Keratinocyte (primary cell): ENCODE measurements around the gene PAPSS2. TPM values are rescaled to one million over a fixed set of nuclear protein-coding genes. Genes with fewer than 3 reads are reported as not detected.

Experiments used
- DNase-seq: peaks from one replicate; pipeline ENCODE4 v3.0.0-alpha.2; 2011; ENCODE audit warnings: low read depth, missing footprints, low spot score
- FAIRE-seq: peaks from 2 replicates; lab custom pipeline; 2011; peaks lifted over from hg19 to GRCh38; lab: Jason Lieb, UNC
- H2AFZ ChIP-seq: 2 replicates; pipeline ENCODE4 v1.6.0; 2012; ENCODE audit warnings: low read length, control low read depth, inconsistent platforms; ENCODE audit not compliant: control insufficient read depth
- H3K27ac ChIP-seq: 2 replicates; pipeline ENCODE4 v1.5.1; 2011; ENCODE audit warnings: low read length; ENCODE audit not compliant: control insufficient read depth, insufficient read depth
- H3K27me3 ChIP-seq: 3 replicates; pipeline ENCODE4 v1.6.0; 2011; ENCODE audit warnings: low read length; ENCODE audit not compliant: control insufficient read depth, insufficient read depth; ENCODE audit errors: extremely low read depth
- H3K36me3 ChIP-seq, 2 experiments: 2 replicates in 1 of 2; 3 replicates in 1 of 2; pipeline ENCODE4 v1.5.1; 2011; ENCODE audit warnings: low read length in 2 of 2, mild to moderate bottlenecking in 1 of 2; ENCODE audit not compliant: control insufficient read depth in 2 of 2, insufficient read depth in 2 of 2; ENCODE audit errors: extremely low read depth in 1 of 2
- H3K4me1 ChIP-seq: 3 replicates; pipeline ENCODE4 v1.5.1; 2011; ENCODE audit warnings: low read length; ENCODE audit not compliant: control insufficient read depth, insufficient read depth; ENCODE audit errors: extremely low read depth
- H3K4me2 ChIP-seq: 3 replicates; pipeline ENCODE4 v1.6.0; 2011; ENCODE audit warnings: low read depth, low read length; ENCODE audit not compliant: control insufficient read depth, insufficient read depth; ENCODE audit errors: extremely low read depth
- H3K4me3 ChIP-seq, 3 experiments: fragments of 200-600 bp in 1 of 3; sonication (generic) in 1 of 3; 2 replicates in 2 of 3; 3 replicates in 1 of 3; pipeline ENCODE4 v1.5.1; 2011 to 2016; ENCODE audit warnings: low read length in 3 of 3, mild to moderate bottlenecking in 3 of 3, control low read depth in 2 of 3, inconsistent platforms in 1 of 3, low read depth in 1 of 3, mixed read lengths in 1 of 3, mixed run types in 1 of 3, moderate library complexity in 1 of 3; ENCODE audit not compliant: control insufficient read depth in 2 of 3, insufficient read depth in 2 of 3; ENCODE audit errors: extremely low read depth in 1 of 3
- H3K79me2 ChIP-seq: 2 replicates; pipeline ENCODE4 v1.6.0; 2012; ENCODE audit warnings: low read length; ENCODE audit not compliant: control insufficient read depth, insufficient read depth
- H3K9ac ChIP-seq: 3 replicates; pipeline ENCODE4 v1.6.0; 2011; ENCODE audit warnings: low read length; ENCODE audit not compliant: control insufficient read depth, insufficient read depth; ENCODE audit errors: extremely low read depth
- H3K9me1 ChIP-seq: 3 replicates; pipeline ENCODE4 v1.6.0; 2011; ENCODE audit warnings: low read length; ENCODE audit not compliant: control insufficient read depth, insufficient read depth; ENCODE audit errors: extremely low read depth
- H3K9me3 ChIP-seq: 2 replicates; pipeline ENCODE4 v1.5.1; 2012; ENCODE audit warnings: low read depth, low read length; ENCODE audit not compliant: control insufficient read depth
- H4K20me1 ChIP-seq: 3 replicates; pipeline ENCODE4 v1.6.0; 2011; ENCODE audit warnings: low read length; ENCODE audit not compliant: control insufficient read depth, insufficient read depth; ENCODE audit errors: extremely low read depth
- EZH2 ChIP-seq: IDR thresholded peaks from one replicate; pipeline ENCODE4 v1.6.1; 2012; ENCODE audit warnings: inconsistent platforms, mild to moderate bottlenecking, low read length, moderate library complexity
- dilution Hi-C: fragments of 300-500 bp; cut with MboI; formaldehyde crosslinking; loops from one replicate; pipeline ENCODE4 v1.7.0; 2020; ENCODE audit warnings: low sequenced_read_pairs; ENCODE audit not compliant: extremely low pct_ligation_motif_present
- polyA plus RNA-seq, 5 experiments: library from polyadenylated mRNA; depleted of rRNA in 3 of 5; stranded (reverse) in 3 of 5; stranded (forward) in 1 of 5; unstranded in 1 of 5; fragments of >200 nt; gene quantifications; 1 replicate in 1 of 5; 2 replicates in 3 of 5; 3 replicates in 1 of 5; pipeline versions ENCODE4 v1.2.1 to v1.2.3, GENCODE V29; 2011 to 2012; ENCODE audit warnings: missing spikeins in 2 of 5, low read depth in 1 of 5, low replicate concordance in 1 of 5
- TF ChIP-seq, protein P1 (sequence below), 3 experiments: IDR thresholded peaks in 1 of 3; conservative IDR thresholded peaks in 1 of 3; optimal IDR thresholded peaks in 1 of 3; 2 replicates in 2 of 3; 3 replicates in 1 of 3; pipeline versions ENCODE3 to v1.5.1; 2011; ENCODE audit warnings: low read length in 3 of 3, mild to moderate bottlenecking in 3 of 3, moderate library complexity in 2 of 3, control low read depth in 1 of 3, inconsistent platforms in 1 of 3; ENCODE audit not compliant: insufficient read depth in 2 of 3; ENCODE audit errors: extremely low read depth in 1 of 3

The PAPSS2 gene
- polyA plus RNA-seq, 1 donor (not counting 4 experiments of a cell fraction or from before 2014, with no cell fraction given) = 1.1 TPM

DNA sequence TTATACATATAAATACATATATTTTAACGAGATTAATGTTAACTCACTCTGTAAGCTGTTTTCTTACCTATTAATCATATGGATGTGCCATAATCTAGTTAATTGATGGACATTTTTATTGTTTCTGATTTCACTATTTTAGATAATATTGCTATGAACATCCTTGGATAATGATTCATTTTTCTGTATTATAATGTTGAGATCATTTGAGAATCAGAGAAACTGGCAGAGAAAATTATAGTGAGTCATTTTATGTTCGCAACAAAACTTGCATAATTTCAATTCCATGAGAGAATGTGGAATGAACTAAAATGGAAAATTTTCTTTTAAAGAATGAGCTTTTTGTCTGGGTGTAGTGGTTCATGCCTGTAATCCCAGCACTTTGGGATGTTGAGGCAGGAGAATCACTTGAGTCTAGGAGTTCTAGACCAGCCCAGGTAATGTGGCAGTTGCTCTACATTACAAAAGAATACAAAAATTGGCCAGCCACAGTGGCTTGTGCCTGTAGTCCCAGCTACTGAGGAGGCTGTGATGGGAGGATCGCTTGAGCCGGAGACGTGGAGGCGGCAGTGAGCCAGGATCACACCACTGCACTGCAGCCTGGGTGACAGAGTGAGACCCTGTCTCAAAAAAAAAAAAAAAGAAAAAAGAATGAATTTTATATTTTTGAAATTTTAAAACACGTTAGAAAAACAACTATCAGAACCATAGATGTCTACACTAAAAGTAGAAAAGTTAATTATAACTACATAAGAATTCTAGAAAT is 40.5 kb downstream of the PAPSS2 start:
- Histone ChIP-seq H3K4me2 (no peak overlapping the region), H3K79me2 (no peaks in the 10 kb centered on the region), H3K27me3 (peaks cover 9% of the 10 kb centered on the region), H3K36me3 (no peaks in the 10 kb centered on the region), H3K9me1 (no peaks in the 10 kb centered on the region), H3K9ac (no peak overlapping the region), H3K4me3 (no peak overlapping the region), H4K20me1 (no peaks in the 10 kb centered on the region), H2AFZ (no peak overlapping the region), H3K9me3 (no peaks in the 10 kb centered on the region), H3K4me1 (peaks cover 6% of the 10 kb centered on the region), H3K27ac (no peak overlapping the region)
- TF ChIP-seq EZH2 = no peak
- TF ChIP-seq, protein P1, sequence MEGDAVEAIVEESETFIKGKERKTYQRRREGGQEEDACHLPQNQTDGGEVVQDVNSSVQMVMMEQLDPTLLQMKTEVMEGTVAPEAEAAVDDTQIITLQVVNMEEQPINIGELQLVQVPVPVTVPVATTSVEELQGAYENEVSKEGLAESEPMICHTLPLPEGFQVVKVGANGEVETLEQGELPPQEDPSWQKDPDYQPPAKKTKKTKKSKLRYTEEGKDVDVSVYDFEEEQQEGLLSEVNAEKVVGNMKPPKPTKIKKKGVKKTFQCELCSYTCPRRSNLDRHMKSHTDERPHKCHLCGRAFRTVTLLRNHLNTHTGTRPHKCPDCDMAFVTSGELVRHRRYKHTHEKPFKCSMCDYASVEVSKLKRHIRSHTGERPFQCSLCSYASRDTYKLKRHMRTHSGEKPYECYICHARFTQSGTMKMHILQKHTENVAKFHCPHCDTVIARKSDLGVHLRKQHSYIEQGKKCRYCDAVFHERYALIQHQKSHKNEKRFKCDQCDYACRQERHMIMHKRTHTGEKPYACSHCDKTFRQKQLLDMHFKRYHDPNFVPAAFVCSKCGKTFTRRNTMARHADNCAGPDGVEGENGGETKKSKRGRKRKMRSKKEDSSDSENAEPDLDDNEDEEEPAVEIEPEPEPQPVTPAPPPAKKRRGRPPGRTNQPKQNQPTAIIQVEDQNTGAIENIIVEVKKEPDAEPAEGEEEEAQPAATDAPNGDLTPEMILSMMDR (optimal IDR thresholded peaks at IDR 0.05 in 1 of 3, IDR thresholded peaks at IDR 0.05 in 1 of 3, conservative IDR thresholded peaks at IDR 0.05 in 1 of 3; ENCODE audit: extremely low read depth in 1 of 3, insufficient read depth in 2 of 3, low read length in 3 of 3) = no peak
- dilution Hi-C loops = no loop called here
- DNase-seq = no peak
- no peak for FAIRE-seq

DNA sequence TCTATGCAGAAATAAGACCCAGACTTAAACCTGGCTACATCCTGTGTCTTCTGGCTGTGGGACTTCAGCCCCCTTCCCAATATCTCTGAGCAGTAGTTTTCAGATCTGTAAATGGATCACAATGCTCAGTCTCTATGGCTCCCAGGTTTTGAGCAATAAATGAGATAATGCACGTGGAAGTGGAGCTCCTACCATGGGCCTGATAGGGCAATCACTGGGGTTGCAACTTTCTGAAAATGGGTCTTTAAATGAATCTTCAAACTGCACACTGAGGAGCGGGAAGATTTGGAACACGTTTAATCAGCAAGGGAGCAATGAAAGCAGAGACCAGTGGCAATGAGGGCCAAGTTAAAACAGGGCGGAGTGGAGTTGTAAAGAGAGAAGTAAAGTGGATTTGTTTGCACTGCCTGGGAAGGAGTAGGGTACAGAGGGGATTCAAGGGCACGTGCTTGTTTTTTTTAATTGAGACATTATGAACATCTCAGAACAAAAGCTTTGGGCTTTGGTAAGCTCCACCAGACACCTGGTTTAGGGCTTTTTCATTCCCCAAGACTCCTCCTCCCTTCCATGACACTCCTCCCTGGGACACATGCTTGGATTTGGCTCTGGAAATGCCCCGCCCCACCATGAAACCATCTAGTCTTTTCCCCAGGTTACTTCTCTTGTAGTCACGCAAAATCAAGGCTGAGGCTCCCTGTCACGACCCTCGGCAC is 42.7 kb downstream of the PAPSS2 start:
- peaks cover 6% of the 10 kb centered on the region for H3K4me1 ChIP-seq
- no peak for DNase-seq
- H3K27me3 ChIP-seq = peaks cover 3% of the 10 kb centered on the region
- no peak overlapping the region for H2AFZ ChIP-seq
- no peaks in the 10 kb centered on the region for H3K9me1 ChIP-seq
- FAIRE-seq = no peak
- no peaks in the 10 kb centered on the region for H3K9me3 ChIP-seq
- H3K9ac ChIP-seq = no peak overlapping the region
- no peak overlapping the region for H3K4me2 ChIP-seq
- dilution Hi-C loops = no loop called here
- no peaks in the 10 kb centered on the region for H4K20me1 ChIP-seq
- TF ChIP-seq, protein P1 (optimal IDR thresholded peaks at IDR 0.05 in 1 of 3, IDR thresholded peaks at IDR 0.05 in 1 of 3, conservative IDR thresholded peaks at IDR 0.05 in 1 of 3; ENCODE audit: extremely low read depth in 1 of 3, insufficient read depth in 2 of 3, low read length in 3 of 3) = no peak
- TF ChIP-seq EZH2 = no peak
- H3K79me2 ChIP-seq = no peaks in the 10 kb centered on the region
- H3K27ac ChIP-seq = no peak overlapping the region
- no peak overlapping the region for H3K4me3 ChIP-seq
- H3K36me3 ChIP-seq = no peaks in the 10 kb centered on the region
